ENCODE data around the gene ENDOV.
A peak's percentile ranks its signal among the peaks of the same experiment; 100 is the strongest.

- TF ChIP-seq POLR2A (IDR thresholded peaks at IDR 0.05; ENCODE audit: low read length): peak; percentile 97
- TF ChIP-seq GATA1 (IDR thresholded peaks at IDR 0.05; ENCODE audit: low read depth, low read length): no peak
These were observed 39.8 kb downstream of the ENDOV start for GRCh38 chr17:80454557-80455335.

Measured in erythroblast (primary cell).